GM19035 (cell line): ENCODE data around the gene SBDS.
"Not testable (repeated sequence)": the region's sequence is repeated elsewhere in the genome, so short reads cannot be mapped to it uniquely, and the experiment has no call there.

Experiments
- ATAC-seq: cut with Tn5 transposase; IDR thresholded peaks from one replicate; pipeline ENCODE4 v1.9.1; 2021; ENCODE audit not compliant: unreplicated experiment

The SBDS gene

GRCh38 chr7:66996444-66997191 lies 1.2 kb upstream of the SBDS start, which contains the start of gene TYW1:
Gene TYW1, plus strand, starts transcription at chr7:66996833. Its CDS starts 146 bp downstream, at chr7:66996979.
- ATAC-seq = peak; percentile 84

DNA sequence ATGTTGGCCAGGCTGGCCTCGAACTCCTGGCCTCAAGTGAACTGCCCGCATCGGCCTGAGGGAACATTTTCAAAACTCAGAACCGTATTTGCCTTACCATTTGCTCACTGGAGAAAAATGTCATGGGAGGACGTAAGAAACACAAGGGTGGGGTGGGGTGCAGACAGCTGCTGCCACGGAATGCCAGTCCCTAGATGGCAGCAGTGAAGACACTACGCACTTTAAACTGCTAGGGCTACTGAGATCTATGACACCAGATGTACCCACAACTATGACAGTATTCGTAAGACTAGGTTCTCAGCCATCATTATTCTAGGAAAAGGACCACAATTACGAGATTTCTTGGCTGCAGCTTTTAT lies 716 bp downstream of the SBDS start:
- ATAC-seq = peak; percentile 19

GRCh38 chr7:66994051-66994450 lies 1.3 kb downstream of the SBDS start:
- not testable (repeated sequence) for ATAC-seq

DNA sequence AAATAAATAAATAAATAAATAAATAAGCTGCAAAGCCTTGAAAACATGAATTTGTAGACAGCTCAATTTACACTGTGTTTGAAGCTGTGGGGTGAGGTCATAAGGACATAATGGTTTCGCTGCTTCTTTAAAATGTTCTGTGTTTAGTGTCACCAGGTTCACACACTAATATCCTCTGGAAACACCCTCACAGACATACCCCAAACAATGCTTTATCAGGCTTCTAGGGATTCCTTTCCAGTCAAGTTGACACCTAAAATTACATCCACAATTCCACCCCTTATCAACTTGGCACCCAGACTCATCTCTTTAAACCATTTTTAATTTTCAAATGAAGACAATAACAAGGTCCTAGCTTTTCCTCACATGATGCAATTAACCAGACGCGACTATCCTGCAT lies 5.8 kb downstream of the SBDS start:
- ATAC-seq = not testable (repeated sequence)

GRCh38 chr7:66980336-66980735 lies 15.1 kb downstream of the SBDS start:
- ATAC-seq = not testable (repeated sequence)

- not testable (repeated sequence) for ATAC-seq
Observed at GRCh38 chr7:66979013-66979412, 16.4 kb downstream of the SBDS start.

DNA sequence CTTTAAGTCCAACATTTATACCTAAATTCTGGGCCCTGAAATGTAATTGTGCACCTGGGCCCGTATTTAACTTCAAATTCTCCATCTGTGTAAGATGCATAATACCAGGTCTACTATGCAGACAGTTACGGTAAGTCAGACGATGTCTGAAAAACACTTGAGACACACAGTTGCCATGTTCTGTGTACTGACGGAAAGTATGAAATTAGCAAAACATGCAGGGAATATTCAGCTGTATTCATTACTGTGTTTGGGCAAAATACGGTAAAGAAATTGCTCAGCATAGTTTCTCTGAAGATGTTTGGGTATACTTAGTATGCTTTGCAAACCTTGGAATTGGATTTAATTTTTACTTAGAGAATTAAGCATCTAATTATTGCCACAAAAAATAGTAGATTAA lies 17.1 kb downstream of the SBDS start:
- ATAC-seq = not testable (repeated sequence)

GRCh38 chr7:66974986-66975590 lies 20.3 kb downstream of the SBDS start:
- ATAC-seq = no peak

GRCh38 chr7:66970310-66970709 lies 25.1 kb downstream of the SBDS start:
- ATAC-seq = no peak

DNA sequence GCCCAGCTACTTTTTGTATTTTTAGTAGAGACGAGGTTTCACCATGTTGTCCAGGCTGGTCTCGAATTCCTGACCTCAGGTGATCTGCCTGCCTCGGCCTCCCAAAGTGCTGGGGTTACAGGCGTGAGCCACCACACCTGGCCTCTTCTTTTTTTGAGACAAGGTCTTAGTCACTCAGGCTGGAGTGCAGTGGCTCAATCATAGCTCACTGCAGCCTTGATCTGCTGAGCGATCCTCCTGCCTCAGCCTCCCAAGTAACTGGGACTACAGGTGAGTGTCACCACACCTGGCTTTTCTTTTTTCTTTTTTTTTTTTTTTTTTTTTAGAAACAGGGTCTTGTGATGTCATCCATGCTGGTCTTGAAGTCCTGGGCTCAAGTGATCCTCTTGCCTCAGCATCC lies 26.4 kb downstream of the SBDS start:
- not testable (repeated sequence) for ATAC-seq

DNA sequence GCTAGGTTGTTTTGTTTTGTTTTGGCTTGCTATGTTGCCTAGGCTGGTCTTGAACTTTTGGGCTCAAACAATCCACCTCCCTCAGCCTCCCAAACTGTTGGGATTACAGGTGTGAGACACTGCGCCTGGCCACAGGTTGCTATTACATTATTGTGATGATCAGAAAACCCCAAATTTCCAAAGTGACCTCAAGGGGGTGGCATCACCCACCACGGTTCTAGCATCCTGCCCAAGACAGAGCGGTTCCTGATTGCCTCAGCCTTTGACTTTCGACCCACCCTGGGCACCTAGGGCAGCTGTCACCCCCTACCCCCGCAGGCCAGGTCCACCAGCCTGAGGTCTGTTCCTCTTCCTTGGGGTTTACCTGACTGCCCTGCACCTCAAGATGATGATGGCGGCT lies 28.4 kb downstream of the SBDS start:
- ATAC-seq = no peak

GRCh38 chr7:66964411-66964810 lies 31.0 kb downstream of the SBDS start:
- no peak for ATAC-seq

GRCh38 chr7:66961096-66961495 lies 34.3 kb downstream of the SBDS start:
- ATAC-seq = no peak

GRCh38 chr7:66960192-66960591 lies 35.2 kb downstream of the SBDS start:
- ATAC-seq = no peak

DNA sequence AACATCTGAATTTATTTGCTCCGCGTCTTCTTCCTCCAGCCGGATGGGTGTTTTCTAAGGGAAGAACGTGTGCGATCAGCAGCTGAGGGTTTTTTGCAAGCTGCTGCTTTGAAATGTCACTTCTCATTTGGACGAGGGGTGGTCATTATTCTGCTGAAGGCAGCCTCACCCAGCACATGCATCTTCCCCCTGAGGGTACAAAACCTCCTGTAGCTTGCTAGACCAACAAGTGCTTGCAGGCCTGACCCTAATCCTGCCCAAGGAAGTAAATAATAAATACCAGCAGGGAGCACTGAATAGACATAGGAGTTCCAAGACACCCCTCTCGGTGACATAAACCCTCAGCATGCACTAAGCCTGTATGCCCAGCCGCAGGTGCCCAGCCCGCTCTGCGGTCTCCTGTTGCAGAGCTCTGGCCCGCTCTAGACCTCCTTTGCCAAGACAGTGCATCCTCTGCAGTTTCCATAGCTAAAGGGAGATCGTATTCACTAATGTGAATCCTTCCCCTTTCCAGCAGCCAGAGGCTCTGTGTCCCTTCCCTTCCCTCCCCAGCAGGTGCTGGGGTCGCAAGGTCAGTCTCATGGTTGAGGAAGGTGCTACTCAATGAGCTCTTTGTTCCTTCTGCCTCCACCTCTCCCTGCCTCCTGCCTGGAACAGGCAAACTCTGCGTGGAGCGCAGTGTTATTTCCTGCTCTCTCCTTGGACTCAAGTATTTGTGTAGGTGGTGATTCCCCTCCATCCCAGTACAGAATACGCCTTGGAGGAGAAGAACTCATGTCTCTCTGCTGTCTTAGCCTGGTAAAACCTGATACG lies 36.6 kb downstream of the SBDS start:
- no peak for ATAC-seq

DNA sequence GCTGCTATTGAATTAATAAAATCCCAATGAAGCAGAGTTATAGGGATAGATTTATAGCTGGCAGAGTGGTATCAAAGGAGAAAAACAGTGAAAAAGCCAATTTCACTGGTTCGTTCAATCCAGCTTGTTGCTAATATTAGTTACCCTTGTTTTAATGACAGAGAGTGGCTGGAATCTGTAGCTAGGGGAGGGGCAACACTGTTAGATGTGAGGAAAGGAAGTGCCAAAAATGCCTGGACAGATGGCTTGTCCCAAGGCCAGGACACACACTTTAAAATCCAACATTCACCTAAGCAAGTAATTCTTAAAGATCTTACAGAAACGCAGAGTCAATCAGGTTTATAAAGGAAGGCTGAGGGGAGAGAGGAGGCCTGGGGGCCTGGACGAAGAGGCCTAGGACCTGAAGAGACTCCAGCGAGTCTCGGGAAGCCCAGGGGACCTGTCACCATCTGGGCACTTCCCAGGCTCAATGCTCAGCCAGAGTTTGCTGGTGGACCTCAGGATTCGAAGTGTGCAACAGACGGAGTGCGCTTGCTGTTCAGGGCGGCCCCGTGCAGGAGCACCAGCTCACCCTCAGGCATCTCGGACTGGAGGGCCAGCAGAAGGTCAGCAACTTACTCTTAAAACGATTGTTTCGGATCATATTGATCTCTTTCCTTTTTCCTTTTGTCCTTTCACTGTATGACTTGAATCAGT lies 37.6 kb downstream of the SBDS start:
- ATAC-seq = no peak

DNA sequence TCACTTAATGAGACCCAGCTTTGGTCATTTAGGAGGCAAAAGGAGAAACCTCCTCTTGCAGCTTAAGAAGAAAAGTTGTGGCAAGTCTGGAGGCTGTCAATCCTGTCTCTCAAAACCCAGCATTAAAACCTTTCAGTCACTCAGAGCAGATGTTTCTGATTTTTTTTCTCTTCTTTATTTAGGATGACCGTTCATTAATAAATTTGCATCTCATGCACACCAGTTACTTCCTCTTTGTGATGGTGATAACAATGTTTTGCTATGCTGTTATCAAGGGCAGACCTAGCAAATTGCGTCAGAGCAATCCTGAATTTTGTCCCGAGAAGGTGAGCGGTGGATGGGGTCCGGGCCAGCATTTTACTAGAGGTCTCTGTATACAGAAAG lies 42.4 kb downstream of the SBDS start:
- ATAC-seq = no peak

DNA sequence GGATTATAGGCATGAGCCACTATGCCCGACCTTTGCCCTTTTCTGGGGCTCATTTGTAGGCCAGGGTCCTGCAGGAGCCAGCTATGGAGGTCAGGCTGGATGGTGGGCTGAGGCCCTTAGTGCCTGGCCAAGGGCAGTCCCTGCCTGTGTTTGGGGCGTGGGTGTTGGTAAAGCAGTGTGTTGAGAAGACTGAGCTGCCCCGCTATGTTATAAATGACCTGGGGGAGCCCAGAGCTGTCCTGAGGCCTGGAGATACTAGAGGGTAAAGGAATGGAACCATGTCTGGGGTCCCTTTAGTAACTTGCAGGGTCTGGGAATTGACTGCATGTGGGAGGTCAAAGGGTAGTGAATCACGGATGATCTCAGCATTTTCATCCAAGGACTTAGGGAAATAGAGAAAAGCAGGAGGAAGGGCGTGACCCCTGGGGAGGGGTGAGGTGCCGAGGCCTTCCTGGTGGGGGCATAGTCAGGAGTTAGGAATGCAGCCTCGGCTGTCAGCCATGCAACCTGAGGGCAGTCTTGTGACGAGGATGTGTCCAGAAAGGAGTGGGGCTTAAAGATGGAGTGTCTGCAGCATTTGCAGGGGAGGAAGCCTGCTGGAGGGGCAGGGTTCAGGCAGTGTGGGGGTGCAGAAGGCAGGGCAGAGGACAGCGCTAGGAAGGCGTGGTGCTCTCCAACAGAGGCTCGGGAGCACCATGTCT lies 42.9 kb downstream of the SBDS start:
- ATAC-seq = no peak

- no peak for ATAC-seq
Observed at GRCh38 chr7:66950763-66951162, 44.6 kb downstream of the SBDS start.

GRCh38 chr7:66950311-66950710 lies 45.1 kb downstream of the SBDS start:
- no peak for ATAC-seq
